H1 (cell line): ENCODE measurements around the gene CRADD. TPM values are rescaled to one million over a fixed set of nuclear protein-coding genes. Genes with fewer than 3 reads are reported as not detected.

Source experiments
- CHD7 ChIP-seq: fragments of 300-600 bp; sonication (generic); IDR thresholded peaks from 2 replicates; pipeline ENCODE4 v1.7.1; 2012; ENCODE audit warnings: low read length, moderate library complexity, mild to moderate bottlenecking, inconsistent platforms; ENCODE audit not compliant: insufficient replicate concordance
- RNF2 ChIP-seq: fragments of 200-900, 300-1000 bp; sonication (generic); IDR thresholded peaks from 2 replicates; pipeline ENCODE4 v1.7.1; 2016; ENCODE audit warnings: borderline replicate concordance, low read depth, mild to moderate bottlenecking, antibody characterized with exemption, low read length; ENCODE audit not compliant: poor library complexity, severe bottlenecking; ENCODE audit errors: missing control alignments
- SP1 ChIP-seq: IDR thresholded peaks from 2 replicates; pipeline ENCODE4 v1.6.1; 2011; ENCODE audit warnings: low read depth, low read length
- TCF12 ChIP-seq: IDR thresholded peaks from 2 replicates; pipeline ENCODE4 v1.6.1; 2011; ENCODE audit warnings: low read depth, mild to moderate bottlenecking, low read length
- ZNF274 ChIP-seq: IDR thresholded peaks from 2 replicates; pipeline ENCODE4 v1.7.0; 2012; ENCODE audit warnings: low read length, borderline replicate concordance; ENCODE audit errors: extremely low read depth
- polyA plus RNA-seq, 7 experiments: library from polyadenylated mRNA; depleted of rRNA in 3 of 7; stranded (reverse) in 5 of 7; unstranded in 2 of 7; fragments of >200 nt in 5 of 7; fragments of 200-250 nt in 2 of 7; gene quantifications; 1 replicate in 5 of 7; 2 replicates in 1 of 7; 4 replicates in 1 of 7; pipeline versions ENCODE4 v1.2.1 to v1.2.3, GENCODE V29; 2011 to 2013; ENCODE audit warnings: missing spikeins in 2 of 7, mixed read lengths in 2 of 7
- total RNA-seq: library from RNA; stranded (reverse); fragmentation: NEBNext Ultra II Directional; extraction: Animal tissue kit (Norgen Biotek cat#: 25700); gene quantifications from 2 replicates; pipeline ENCODE4 v1.2.1, GENCODE V29; 2021

CRADD gene
- total and polyA plus RNA-seq, 2 of the 8 experiments (the other 6 are each of a cell fraction or from before 2014, with no cell fraction given) = 8.1 to 15.4 TPM

- TF ChIP-seq CHD7 = no peak
- TF ChIP-seq RNF2 = no peak
- no peak for TF ChIP-seq TCF12
- no peak for TF ChIP-seq ZNF274
- no peak for TF ChIP-seq SP1
These were observed 34.4 kb upstream of the CRADD start (continued) for GRCh38 chr12:93642751-93643150.
